SK-N-SH (cell line): Measurements from ENCODE around the gene PTCSC3.

ENCODE experiments used
- EZH2phosphoT487 ChIP-seq: fragments of 200-600 bp; sonication (generic); IDR thresholded peaks from 2 replicates; pipeline ENCODE4 v1.6.1; 2017; ENCODE audit warnings: low read depth, mixed run types, mild to moderate bottlenecking, antibody characterized with exemption, moderate library complexity, borderline replicate concordance
- GABPA ChIP-seq: IDR thresholded peaks from 2 replicates; pipeline ENCODE4 v1.4.0; 2012; ENCODE audit warnings: low read depth, mild to moderate bottlenecking
- JUND ChIP-seq: IDR thresholded peaks from 2 replicates; pipeline ENCODE4 v1.4.0; 2012
- MEF2A ChIP-seq: IDR thresholded peaks from 2 replicates; pipeline ENCODE4 v1.4.0; 2012; ENCODE audit warnings: low read depth, borderline replicate concordance
- MXI1 ChIP-seq: IDR thresholded peaks from 2 replicates; pipeline ENCODE4 v1.6.1; 2012; ENCODE audit warnings: mild to moderate bottlenecking, low read depth, low read length, improper control_type of control experiment
- POLR2AphosphoS5 ChIP-seq: IDR thresholded peaks from 2 replicates; pipeline ENCODE4 v1.6.1; 2012; ENCODE audit warnings: low read depth, low read length
- RXRA ChIP-seq: IDR thresholded peaks from 2 replicates; pipeline ENCODE4 v1.4.0; 2012; ENCODE audit warnings: low read depth, mild to moderate bottlenecking, borderline replicate concordance
- SMC3 ChIP-seq: IDR thresholded peaks from 2 replicates; pipeline ENCODE4 v1.6.1; 2012; ENCODE audit warnings: low read depth, low read length, improper control_type of control experiment
- TF ChIP-seq, protein P1 (sequence below): fragments of 200-600 bp; sonication (generic); IDR thresholded peaks from 2 replicates; pipeline ENCODE4 v1.6.1; 2017; ENCODE audit warnings: antibody characterized with exemption, mild to moderate bottlenecking, moderate library complexity
- TF ChIP-seq, protein P2 (sequence below): IDR thresholded peaks from 2 replicates; pipeline ENCODE4 v1.4.0; 2012; ENCODE audit warnings: low read depth, borderline replicate concordance
- TF ChIP-seq, protein P3 (sequence below): IDR thresholded peaks from 2 replicates; pipeline ENCODE4 v1.6.1; 2012; ENCODE audit warnings: mild to moderate bottlenecking, low read depth, low read length, moderate library complexity

DNA sequence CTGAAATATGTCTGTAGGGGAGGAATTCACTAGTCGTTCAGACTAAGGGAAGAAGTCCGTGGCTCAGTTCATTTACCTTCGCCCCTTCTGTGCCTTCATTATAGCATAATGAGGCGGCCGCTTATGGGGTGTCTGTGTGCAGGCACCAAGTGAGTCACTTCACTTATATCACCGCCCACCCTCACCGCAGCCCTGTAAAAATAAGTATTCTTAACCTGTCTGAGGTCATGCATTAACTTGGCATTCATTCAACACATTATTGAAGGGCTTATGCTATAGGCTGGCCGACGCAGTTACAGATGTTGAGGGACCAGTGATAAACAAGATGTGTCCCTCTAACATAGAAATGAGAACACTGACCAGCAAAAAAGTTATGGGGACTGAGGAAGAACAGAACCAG is 47.7 kb upstream of the PTCSC3 start:
- TF ChIP-seq, protein P1, sequence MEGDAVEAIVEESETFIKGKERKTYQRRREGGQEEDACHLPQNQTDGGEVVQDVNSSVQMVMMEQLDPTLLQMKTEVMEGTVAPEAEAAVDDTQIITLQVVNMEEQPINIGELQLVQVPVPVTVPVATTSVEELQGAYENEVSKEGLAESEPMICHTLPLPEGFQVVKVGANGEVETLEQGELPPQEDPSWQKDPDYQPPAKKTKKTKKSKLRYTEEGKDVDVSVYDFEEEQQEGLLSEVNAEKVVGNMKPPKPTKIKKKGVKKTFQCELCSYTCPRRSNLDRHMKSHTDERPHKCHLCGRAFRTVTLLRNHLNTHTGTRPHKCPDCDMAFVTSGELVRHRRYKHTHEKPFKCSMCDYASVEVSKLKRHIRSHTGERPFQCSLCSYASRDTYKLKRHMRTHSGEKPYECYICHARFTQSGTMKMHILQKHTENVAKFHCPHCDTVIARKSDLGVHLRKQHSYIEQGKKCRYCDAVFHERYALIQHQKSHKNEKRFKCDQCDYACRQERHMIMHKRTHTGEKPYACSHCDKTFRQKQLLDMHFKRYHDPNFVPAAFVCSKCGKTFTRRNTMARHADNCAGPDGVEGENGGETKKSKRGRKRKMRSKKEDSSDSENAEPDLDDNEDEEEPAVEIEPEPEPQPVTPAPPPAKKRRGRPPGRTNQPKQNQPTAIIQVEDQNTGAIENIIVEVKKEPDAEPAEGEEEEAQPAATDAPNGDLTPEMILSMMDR, result no peak
- TF ChIP-seq SMC3 (no peak), EZH2phosphoT487 (no peak), JUND (no peak), POLR2AphosphoS5 (no peak), GABPA (no peak), MEF2A (no peak), RXRA (no peak), MXI1 (no peak)
- TF ChIP-seq, protein P2, sequence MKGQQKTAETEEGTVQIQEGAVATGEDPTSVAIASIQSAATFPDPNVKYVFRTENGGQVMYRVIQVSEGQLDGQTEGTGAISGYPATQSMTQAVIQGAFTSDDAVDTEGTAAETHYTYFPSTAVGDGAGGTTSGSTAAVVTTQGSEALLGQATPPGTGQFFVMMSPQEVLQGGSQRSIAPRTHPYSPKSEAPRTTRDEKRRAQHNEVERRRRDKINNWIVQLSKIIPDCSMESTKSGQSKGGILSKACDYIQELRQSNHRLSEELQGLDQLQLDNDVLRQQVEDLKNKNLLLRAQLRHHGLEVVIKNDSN, result no peak
- TF ChIP-seq, protein P3, sequence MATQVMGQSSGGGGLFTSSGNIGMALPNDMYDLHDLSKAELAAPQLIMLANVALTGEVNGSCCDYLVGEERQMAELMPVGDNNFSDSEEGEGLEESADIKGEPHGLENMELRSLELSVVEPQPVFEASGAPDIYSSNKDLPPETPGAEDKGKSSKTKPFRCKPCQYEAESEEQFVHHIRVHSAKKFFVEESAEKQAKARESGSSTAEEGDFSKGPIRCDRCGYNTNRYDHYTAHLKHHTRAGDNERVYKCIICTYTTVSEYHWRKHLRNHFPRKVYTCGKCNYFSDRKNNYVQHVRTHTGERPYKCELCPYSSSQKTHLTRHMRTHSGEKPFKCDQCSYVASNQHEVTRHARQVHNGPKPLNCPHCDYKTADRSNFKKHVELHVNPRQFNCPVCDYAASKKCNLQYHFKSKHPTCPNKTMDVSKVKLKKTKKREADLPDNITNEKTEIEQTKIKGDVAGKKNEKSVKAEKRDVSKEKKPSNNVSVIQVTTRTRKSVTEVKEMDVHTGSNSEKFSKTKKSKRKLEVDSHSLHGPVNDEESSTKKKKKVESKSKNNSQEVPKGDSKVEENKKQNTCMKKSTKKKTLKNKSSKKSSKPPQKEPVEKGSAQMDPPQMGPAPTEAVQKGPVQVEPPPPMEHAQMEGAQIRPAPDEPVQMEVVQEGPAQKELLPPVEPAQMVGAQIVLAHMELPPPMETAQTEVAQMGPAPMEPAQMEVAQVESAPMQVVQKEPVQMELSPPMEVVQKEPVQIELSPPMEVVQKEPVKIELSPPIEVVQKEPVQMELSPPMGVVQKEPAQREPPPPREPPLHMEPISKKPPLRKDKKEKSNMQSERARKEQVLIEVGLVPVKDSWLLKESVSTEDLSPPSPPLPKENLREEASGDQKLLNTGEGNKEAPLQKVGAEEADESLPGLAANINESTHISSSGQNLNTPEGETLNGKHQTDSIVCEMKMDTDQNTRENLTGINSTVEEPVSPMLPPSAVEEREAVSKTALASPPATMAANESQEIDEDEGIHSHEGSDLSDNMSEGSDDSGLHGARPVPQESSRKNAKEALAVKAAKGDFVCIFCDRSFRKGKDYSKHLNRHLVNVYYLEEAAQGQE, result no peak
